Osteocyte (in vitro differentiated cells): ENCODE measurements around the gene BCL2. TPM values are rescaled to one million over a fixed set of nuclear protein-coding genes. Genes with fewer than 3 reads are reported as not detected.

ENCODE experiments used
- DNase-seq: peaks from one replicate; pipeline ENCODE4 v3.0.0; 2021; ENCODE audit warnings: mixed read lengths; ENCODE audit not compliant: unreplicated experiment; ENCODE audit errors: extremely low spot score
- H3K27ac Mint-ChIP-seq: one replicate; pipeline ENCODE4 v1.8.0; 2021; ENCODE audit warnings: mild to moderate bottlenecking, mixed read lengths; ENCODE audit not compliant: unreplicated experiment
- H3K27me3 Mint-ChIP-seq: one replicate; pipeline ENCODE4 v1.8.0; 2021; ENCODE audit warnings: mixed read lengths; ENCODE audit not compliant: unreplicated experiment
- H3K36me3 Mint-ChIP-seq: one replicate; pipeline ENCODE4 v1.8.0; 2021; ENCODE audit warnings: mixed read lengths; ENCODE audit not compliant: unreplicated experiment
- H3K4me1 Mint-ChIP-seq: one replicate; pipeline ENCODE4 v1.8.0; 2021; ENCODE audit warnings: mixed read lengths; ENCODE audit not compliant: unreplicated experiment
- H3K4me3 Mint-ChIP-seq: one replicate; pipeline ENCODE4 v1.8.0; 2021; ENCODE audit warnings: mild to moderate bottlenecking, moderate library complexity, mixed read lengths; ENCODE audit not compliant: unreplicated experiment
- H3K9me3 Mint-ChIP-seq: one replicate; pipeline ENCODE4 v1.8.0; 2021; ENCODE audit warnings: mixed read lengths; ENCODE audit not compliant: unreplicated experiment
- CTCF ChIP-seq: fragments of 200-600 bp; sonication (generic); IDR thresholded peaks from 2 replicates; pipeline ENCODE4 v1.5.0; 2021; ENCODE audit warnings: antibody characterized with exemption, mild to moderate bottlenecking, moderate library complexity
- total RNA-seq: library from RNA; stranded (reverse); gene quantifications from 2 replicates; pipeline ENCODE4 v1.2.1, GENCODE V29; 2021

The BCL2 gene
- total RNA-seq, 1 donor from 2014 or later, result 3.2 TPM

DNA sequence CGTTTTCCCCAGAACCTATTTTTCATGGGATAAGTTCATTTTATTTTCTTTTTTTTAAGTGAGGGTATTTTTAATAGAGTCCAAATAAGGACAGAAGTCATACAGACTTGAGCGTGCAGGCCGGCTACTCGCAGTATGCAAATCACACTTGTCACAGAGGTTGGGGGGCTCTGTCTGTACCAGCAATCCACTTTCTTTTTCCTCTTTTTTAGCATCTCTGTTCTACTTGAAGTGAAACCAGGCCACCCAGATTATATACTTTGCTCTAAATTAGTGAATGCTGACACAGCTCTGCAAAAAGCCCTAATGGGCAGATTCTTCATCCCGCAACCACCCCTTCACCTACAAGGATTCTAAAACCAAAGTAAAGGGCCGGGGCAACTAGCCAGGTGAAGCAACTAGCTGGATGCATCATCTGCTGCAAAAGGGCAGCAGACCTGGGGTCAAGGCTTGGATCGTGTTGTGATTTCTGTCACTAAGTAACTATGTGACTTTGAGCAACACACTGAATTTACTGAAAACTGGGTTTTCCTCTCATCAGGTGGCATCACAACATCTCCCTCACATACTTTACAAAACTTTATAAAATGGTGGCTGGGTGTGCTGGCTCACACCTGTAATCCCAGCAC lies 29.1 kb upstream of the BCL2 start:
- peaks cover 46% of the 10 kb centered on the region for H3K36me3 Mint-ChIP-seq
- no peaks in the 10 kb centered on the region for H3K9me3 Mint-ChIP-seq
- no peaks in the 10 kb centered on the region for H3K4me1 Mint-ChIP-seq
- no peak overlapping the region for H3K27ac Mint-ChIP-seq
- H3K27me3 Mint-ChIP-seq, result no peaks in the 10 kb centered on the region
- no peak for DNase-seq
- H3K4me3 Mint-ChIP-seq, result no peak overlapping the region
- no peak for TF ChIP-seq CTCF

GRCh38 chr18:63346480-63347183 lies 27.1 kb upstream of the BCL2 start:
- no peak for DNase-seq
- Mint-ChIP-seq H3K27me3 (no peaks in the 10 kb centered on the region), H3K9me3 (no peaks in the 10 kb centered on the region), H3K4me1 (peaks cover 2% of the 10 kb centered on the region), H3K36me3 (peaks cover 45% of the 10 kb centered on the region), H3K4me3 (no peak overlapping the region), H3K27ac (peak overlapping the region; percentile 2)
- no peak for TF ChIP-seq CTCF

GRCh38 chr18:63346031-63346430 lies 26.5 kb upstream of the BCL2 start:
- Mint-ChIP-seq H3K27ac (no peak overlapping the region), H3K9me3 (no peaks in the 10 kb centered on the region), H3K27me3 (no peaks in the 10 kb centered on the region), H3K4me3 (no peak overlapping the region), H3K36me3 (peaks cover 50% of the 10 kb centered on the region), H3K4me1 (peaks cover 2% of the 10 kb centered on the region)
- no peak for DNase-seq
- TF ChIP-seq CTCF, result no peak

DNA sequence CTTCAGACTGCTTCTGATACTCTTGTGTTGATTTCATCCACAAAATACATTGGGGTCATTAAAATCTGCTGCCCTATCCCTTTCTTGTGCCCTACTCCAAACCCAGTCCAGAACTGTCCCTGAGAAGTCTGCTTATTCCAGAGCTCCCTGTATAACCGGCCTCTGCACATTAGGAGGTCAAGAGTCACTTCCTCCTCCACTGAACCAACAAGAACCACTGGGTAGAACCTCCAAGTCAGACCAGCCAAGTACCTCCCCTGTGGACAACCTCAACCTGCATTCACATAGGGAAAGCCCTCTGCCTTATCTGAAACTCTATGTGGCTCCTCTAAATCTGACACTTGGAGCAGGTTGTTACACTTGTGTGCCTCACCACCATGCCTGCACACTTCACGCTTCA lies 25.3 kb upstream of the BCL2 start:
- Mint-ChIP-seq H3K4me1 (peaks cover 2% of the 10 kb centered on the region), H3K27ac (no peak overlapping the region), H3K4me3 (no peak overlapping the region), H3K36me3 (peaks cover 51% of the 10 kb centered on the region), H3K27me3 (no peaks in the 10 kb centered on the region), H3K9me3 (no peaks in the 10 kb centered on the region)
- no peak for TF ChIP-seq CTCF
- no peak for DNase-seq

DNA sequence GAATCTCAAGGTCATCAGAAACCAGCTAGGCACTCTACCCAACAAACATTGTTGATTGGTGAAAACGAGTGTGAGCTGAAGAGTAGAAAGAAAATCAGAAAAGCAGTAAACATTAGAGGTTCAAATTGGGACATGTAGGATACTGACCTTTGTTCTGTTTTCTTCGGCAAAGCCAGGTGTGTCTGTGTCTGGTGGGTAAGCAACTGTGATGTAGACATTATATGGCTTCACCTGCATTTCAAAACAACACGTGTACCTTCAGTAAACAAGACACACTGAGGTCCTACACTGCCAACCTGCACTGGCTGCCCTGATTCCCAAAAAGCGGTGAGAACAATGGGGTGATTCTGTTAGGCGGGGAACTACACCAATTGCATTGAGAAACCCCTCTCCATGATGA lies 24.7 kb upstream of the BCL2 start:
- no peak for TF ChIP-seq CTCF
- Mint-ChIP-seq H3K27me3 (no peaks in the 10 kb centered on the region), H3K4me1 (peaks cover 2% of the 10 kb centered on the region), H3K4me3 (no peak overlapping the region), H3K36me3 (peaks cover 52% of the 10 kb centered on the region), H3K27ac (no peak overlapping the region), H3K9me3 (no peaks in the 10 kb centered on the region)
- no peak for DNase-seq
